Measurements from ENCODE around the gene BCL7A. TPM values are rescaled to one million over a fixed set of nuclear protein-coding genes. Genes with fewer than 3 reads are reported as not detected.
A peak's percentile ranks its signal among the peaks of the same experiment; 100 is the strongest.

BCL7A gene
- total RNA-seq, 2 donors from 2014 or later: 9.6 to 12.9 TPM

- DNase-seq (ENCODE audit: low spot score) (no peak), ATAC-seq (ENCODE audit: insufficient number of reproducible peaks, low FRiP score, low read depth) (no peak)
- no peaks in the 10 kb centered on the region for H3K27me3 ChIP-seq (replicated peaks; ENCODE audit: insufficient read depth)
- no peak overlapping the region for H3K27ac ChIP-seq
- TF ChIP-seq, protein P1, sequence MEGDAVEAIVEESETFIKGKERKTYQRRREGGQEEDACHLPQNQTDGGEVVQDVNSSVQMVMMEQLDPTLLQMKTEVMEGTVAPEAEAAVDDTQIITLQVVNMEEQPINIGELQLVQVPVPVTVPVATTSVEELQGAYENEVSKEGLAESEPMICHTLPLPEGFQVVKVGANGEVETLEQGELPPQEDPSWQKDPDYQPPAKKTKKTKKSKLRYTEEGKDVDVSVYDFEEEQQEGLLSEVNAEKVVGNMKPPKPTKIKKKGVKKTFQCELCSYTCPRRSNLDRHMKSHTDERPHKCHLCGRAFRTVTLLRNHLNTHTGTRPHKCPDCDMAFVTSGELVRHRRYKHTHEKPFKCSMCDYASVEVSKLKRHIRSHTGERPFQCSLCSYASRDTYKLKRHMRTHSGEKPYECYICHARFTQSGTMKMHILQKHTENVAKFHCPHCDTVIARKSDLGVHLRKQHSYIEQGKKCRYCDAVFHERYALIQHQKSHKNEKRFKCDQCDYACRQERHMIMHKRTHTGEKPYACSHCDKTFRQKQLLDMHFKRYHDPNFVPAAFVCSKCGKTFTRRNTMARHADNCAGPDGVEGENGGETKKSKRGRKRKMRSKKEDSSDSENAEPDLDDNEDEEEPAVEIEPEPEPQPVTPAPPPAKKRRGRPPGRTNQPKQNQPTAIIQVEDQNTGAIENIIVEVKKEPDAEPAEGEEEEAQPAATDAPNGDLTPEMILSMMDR (IDR thresholded peaks at IDR 0.05): no peak
- H3K36me3 ChIP-seq: peaks cover 16% of the 10 kb centered on the region
- no peak overlapping the region for H3K4me3 ChIP-seq
- H3K9me3 ChIP-seq: no peaks in the 10 kb centered on the region
- no peaks in the 10 kb centered on the region for H3K4me1 ChIP-seq (ENCODE audit: control insufficient read depth in 1 of 2, low read depth in 2 of 2)
Observed at GRCh38 chr12:122045262-122045661, 23.6 kb downstream of the BCL7A start.

DNA sequence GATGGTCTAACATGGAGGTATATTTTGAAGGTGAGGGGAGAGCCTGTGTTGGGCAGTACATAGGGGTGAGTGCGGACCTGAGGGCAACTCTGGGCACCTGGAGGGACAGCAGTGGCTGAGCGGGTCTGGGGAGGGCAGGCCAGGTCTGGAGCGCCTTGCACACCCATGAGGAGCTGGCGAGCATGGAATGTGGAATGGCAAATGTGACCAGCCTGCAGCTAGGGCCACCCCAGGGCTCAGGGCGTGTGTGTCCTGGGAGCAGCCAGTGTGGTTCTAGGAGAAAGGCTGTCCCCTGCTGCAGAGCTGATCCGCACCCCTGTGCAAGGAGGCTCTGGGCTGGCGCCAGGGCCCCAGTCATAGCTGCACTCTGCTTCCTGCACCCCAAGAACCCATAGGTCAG, 24.5 kb downstream of the BCL7A start:
- ATAC-seq (ENCODE audit: insufficient number of reproducible peaks, low FRiP score, low read depth) (no peak), DNase-seq (ENCODE audit: low spot score) (no peak)
- Histone ChIP-seq H3K4me3 (no peak overlapping the region), H3K27me3 (replicated peaks; ENCODE audit: insufficient read depth) (no peaks in the 10 kb centered on the region), H3K4me1 (ENCODE audit: control insufficient read depth in 1 of 2, low read depth in 2 of 2) (peaks cover 3 to 7% of the 10 kb centered on the region in 2 donors), H3K27ac (no peak overlapping the region), H3K36me3 (peaks cover 16% of the 10 kb centered on the region), H3K9me3 (no peaks in the 10 kb centered on the region)
- TF ChIP-seq, protein P1 (IDR thresholded peaks at IDR 0.05): no peak

DNA sequence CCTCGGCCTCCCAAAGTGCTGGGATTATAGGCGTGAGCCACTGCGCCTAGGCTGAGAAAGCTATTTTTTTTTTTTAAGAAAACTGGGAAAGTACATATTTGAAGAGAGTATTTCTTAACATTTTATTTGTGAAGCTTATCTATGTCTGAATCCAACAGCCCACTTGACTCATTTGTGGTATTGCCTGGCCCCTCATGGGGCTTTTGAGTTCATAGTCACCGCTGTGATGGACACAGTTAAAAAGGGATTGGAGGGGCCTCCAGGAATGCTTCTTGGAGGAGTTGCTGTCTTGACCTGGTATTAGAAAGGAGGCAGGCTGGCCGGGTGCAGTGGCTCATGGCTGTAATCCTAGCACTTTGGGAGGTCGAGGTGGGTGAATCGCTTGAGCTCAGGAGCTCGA, 26.5 kb downstream of the BCL7A start:
- H3K4me1 ChIP-seq (ENCODE audit: control insufficient read depth in 1 of 2, low read depth in 2 of 2): peaks cover 6 to 19% of the 10 kb centered on the region in 2 donors
- TF ChIP-seq, protein P1 (IDR thresholded peaks at IDR 0.05): no peak
- DNase-seq (ENCODE audit: low spot score) (no peak), ATAC-seq (ENCODE audit: insufficient number of reproducible peaks, low FRiP score, low read depth) (no peak)
- no peaks in the 10 kb centered on the region for H3K27me3 ChIP-seq (replicated peaks; ENCODE audit: insufficient read depth)
- H3K27ac ChIP-seq: no peak overlapping the region
- H3K36me3 ChIP-seq: peaks cover 13% of the 10 kb centered on the region
- no peak overlapping the region for H3K4me3 ChIP-seq
- no peaks in the 10 kb centered on the region for H3K9me3 ChIP-seq

GRCh38 chr12:122049827-122050226, 28.1 kb downstream of the BCL7A start:
- TF ChIP-seq, protein P1 (IDR thresholded peaks at IDR 0.05): no peak

GRCh38 chr12:122050706-122051105, 29.0 kb downstream of the BCL7A start:
- Histone ChIP-seq H3K36me3 (peaks cover 14% of the 10 kb centered on the region), H3K27me3 (replicated peaks; ENCODE audit: insufficient read depth) (no peaks in the 10 kb centered on the region), H3K27ac (peak overlapping the region; percentile 75 to 82), H3K9me3 (no peaks in the 10 kb centered on the region), H3K4me1 (ENCODE audit: control insufficient read depth in 1 of 2, low read depth in 2 of 2) (peaks cover 6 to 24% of the 10 kb centered on the region in 2 donors), H3K4me3 (no peak overlapping the region)
- DNase-seq (ENCODE audit: low spot score) (no peak), ATAC-seq (ENCODE audit: insufficient number of reproducible peaks, low FRiP score, low read depth) (no peak)
- TF ChIP-seq, protein P1 (IDR thresholded peaks at IDR 0.05): no peak

More at GRCh38 chr12:122049827-122050226, 28.1 kb downstream of the BCL7A start:
- H3K4me3 ChIP-seq: no peak overlapping the region
- H3K27ac ChIP-seq: no peak overlapping the region
- peaks cover 6 to 24% of the 10 kb centered on the region in 2 donors for H3K4me1 ChIP-seq (ENCODE audit: control insufficient read depth in 1 of 2, low read depth in 2 of 2)
- no peaks in the 10 kb centered on the region for H3K27me3 ChIP-seq (replicated peaks; ENCODE audit: insufficient read depth)
- DNase-seq (ENCODE audit: low spot score) (no peak), ATAC-seq (ENCODE audit: insufficient number of reproducible peaks, low FRiP score, low read depth) (no peak)
- H3K9me3 ChIP-seq: no peaks in the 10 kb centered on the region
- peaks cover 6% of the 10 kb centered on the region for H3K36me3 ChIP-seq
